SHP77 treated with DMSO at 0.1 percent for 48 hours (cell line): ENCODE results near the gene HTR6.

Experiments
- DNase-seq: peaks from one replicate; lab custom pipeline; 2025; lab: John Stamatoyannopoulos, UW

Gene HTR6

DNA sequence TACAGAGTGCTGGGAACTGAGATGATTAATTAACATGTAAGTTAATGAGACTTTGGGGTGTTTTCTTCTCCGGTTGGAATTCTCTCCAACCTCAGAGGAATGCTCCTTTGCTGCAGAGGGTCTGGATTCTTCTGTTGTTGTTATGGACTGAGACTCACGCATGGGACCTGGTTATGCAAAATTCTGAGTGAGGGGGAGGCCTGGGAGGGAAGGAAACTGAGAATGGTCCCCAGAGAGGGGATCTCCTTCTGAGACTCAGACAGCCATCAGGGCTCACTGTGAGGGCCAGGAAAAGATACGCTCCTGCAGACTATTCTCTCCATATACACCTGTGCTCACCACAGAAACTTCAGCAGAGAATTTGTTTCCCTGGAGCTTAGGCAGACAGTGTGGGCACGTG is 56.3 kb downstream of the HTR6 start:
- DNase-seq: no peak

- no peak for DNase-seq
These were observed 59.2 kb downstream of the HTR6 start for GRCh38 chr1:19723874-19724273.

DNA sequence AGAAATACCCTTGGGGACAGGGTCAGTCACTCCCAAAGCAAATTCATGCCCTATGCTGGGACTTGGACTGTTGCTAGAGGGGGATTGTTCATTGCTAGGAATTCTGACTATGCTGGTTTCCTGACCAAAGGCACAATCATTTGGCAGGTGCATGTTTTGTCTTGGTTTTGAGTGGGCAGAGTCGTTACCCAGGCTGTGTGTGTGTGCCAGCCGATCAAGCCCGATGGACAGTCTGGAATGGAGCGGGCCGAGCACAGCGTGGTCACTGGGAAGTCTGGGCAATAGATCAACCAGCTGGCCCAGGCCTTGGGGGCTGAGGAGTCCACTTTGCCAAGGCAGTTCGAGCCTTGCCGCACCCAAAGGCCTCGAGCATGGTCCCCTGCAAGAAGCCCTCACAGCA is 60.9 kb downstream of the HTR6 start:
- no peak for DNase-seq

- no peak for DNase-seq
These were observed 63.9 kb downstream of the HTR6 start for GRCh38 chr1:19728413-19729145.

- no peak for DNase-seq
These were observed 65.6 kb downstream of the HTR6 start for GRCh38 chr1:19730232-19730631.
